Spleen (tissue), 11 donors: Measurements from ENCODE around the gene UNC79. TPM values are rescaled to one million over a fixed set of nuclear protein-coding genes. Genes with fewer than 3 reads are reported as not detected.

ENCODE experiments used
- DNase-seq: peaks from one replicate; pipeline ENCODE4 v3.0.0-alpha.2; 2020
- H3K27ac ChIP-seq, 8 donors: fragments of 200-600 bp; sonication (generic) in 7 of 8; 1 replicate in 4 of 8; 2 replicates in 4 of 8; pipeline versions ENCODE4 v1.5.0 to v1.8.0; 2016 to 2021; ENCODE audit warnings: inconsistent platforms in 4 of 8, mild to moderate bottlenecking in 4 of 8, moderate library complexity in 1 of 8
- H3K27me3 ChIP-seq, 7 donors: fragments of 200-600 bp; sonication (generic) in 6 of 7; replicated peaks in 1 of 7; 1 replicate in 4 of 7; 2 replicates in 3 of 7; pipeline versions ENCODE4 v1.5.0 to v1.8.0; 2016 to 2021; ENCODE audit warnings: inconsistent platforms in 3 of 7, mild to moderate bottlenecking in 1 of 7
- H3K36me3 ChIP-seq, 6 donors: fragments of 200-600 bp; sonication (generic) in 5 of 6; 1 replicate in 4 of 6; 2 replicates in 2 of 6; pipeline versions ENCODE4 v1.5.0 to v1.8.0; 2016 to 2021; ENCODE audit warnings: inconsistent platforms in 2 of 6
- H3K4me1 ChIP-seq, 6 donors: fragments of 200-600 bp; sonication (generic) in 5 of 6; 1 replicate in 3 of 6; 2 replicates in 3 of 6; pipeline versions ENCODE4 v1.5.0 to v1.8.0; 2016 to 2021; ENCODE audit warnings: inconsistent platforms in 3 of 6
- H3K4me3 ChIP-seq, 8 donors: fragments of 200-600 bp; sonication (generic) in 7 of 8; 1 replicate in 4 of 8; 2 replicates in 4 of 8; pipeline versions ENCODE4 v1.5.0 to v1.8.0; 2016 to 2021; ENCODE audit warnings: inconsistent platforms in 4 of 8, mild to moderate bottlenecking in 4 of 8, moderate library complexity in 2 of 8
- H3K9me3 ChIP-seq, 8 donors: fragments of 200-600 bp; sonication (generic) in 7 of 8; 1 replicate in 4 of 8; 2 replicates in 4 of 8; pipeline versions ENCODE4 v1.5.0 to v1.8.0; 2016 to 2021; ENCODE audit warnings: inconsistent platforms in 4 of 8
- POLR2A ChIP-seq, 3 donors: fragments of 450-650 bp; IDR thresholded peaks; one replicate each; pipeline ENCODE4 v1.5.1; 2017; ENCODE audit warnings: antibody characterized with exemption in 3 of 3, mild to moderate bottlenecking in 1 of 3
- POLR2AphosphoS5 ChIP-seq, 3 donors: sonication (generic); formaldehyde crosslinking; IDR thresholded peaks; one replicate each; pipeline ENCODE4 v1.5.1; 2017; ENCODE audit warnings: antibody characterized with exemption in 3 of 3
- WGBS, 5 donors: extraction: QIAGEN DNeasy Blood & Tissue Kit in 3 of 5; methylation state at CpG; one replicate each; pipeline versions ENCODE4 v1.1.5 to v1.1.7; 2013 to 2018; 5-methylcytosine and 5-hydroxymethylcytosine counted together
- intact Hi-C: fragments of 100-400 bp; cut with DNase I; formaldehyde crosslinking; loops from one replicate; pipeline ENCODE4 v1.15.0; 2023; ENCODE audit warnings: low total_unique reads
- polyA plus RNA-seq, 3 donors: library from polyadenylated mRNA; stranded (reverse); fragments of 200-250 nt; gene quantifications; one replicate each; pipeline ENCODE4 v1.2.1, GENCODE V29; 2013
- total RNA-seq, 7 donors: library from RNA; depleted of rRNA in 3 of 7; stranded (reverse); fragments of >200 nt in 3 of 7; fragmentation: NEBNext Ultra II Directional in 4 of 7; extraction: Animal tissue kit (Norgen Biotek cat#: 25700) in 4 of 7; gene quantifications; one replicate each; pipeline versions ENCODE4 v1.1.0 to v1.2.1, GENCODE V29; 2016 to 2021
- TF ChIP-seq, protein P1 (sequence below), 11 experiments: fragments of 200-600 bp in 7 of 11; fragments of 450-650 bp in 4 of 11; sonication (generic) in 4 of 11; IDR thresholded peaks in 8 of 11; conservative IDR thresholded peaks in 3 of 11; 1 replicate in 7 of 11; 2 replicates in 4 of 11; pipeline versions ENCODE4 v1.4.0 to v1.8.0; 2016 to 2021; ENCODE audit warnings: antibody characterized with exemption in 11 of 11, inconsistent platforms in 4 of 11, mild to moderate bottlenecking in 1 of 11
- donor health status: healthy with polysubstance abuse.
- donor health status: DM: no; HTN: no; CAD: no; lungs with moderate emphysema.
- donor health status: DM: no; HTN: no; CAD: no.
- donor health status: Bipolar disorder and iron deficiency.
- donor health status: healthy.
- donor health status: DM: no; HTN: no; CAD: no.
- donor health status: DM: yes; HTN: yes; CAD: no.

UNC79 gene
- total and polyA plus RNA-seq, 10 donors = 0.03 to 0.24 (median 0.08) TPM; not detected in 2

DNA sequence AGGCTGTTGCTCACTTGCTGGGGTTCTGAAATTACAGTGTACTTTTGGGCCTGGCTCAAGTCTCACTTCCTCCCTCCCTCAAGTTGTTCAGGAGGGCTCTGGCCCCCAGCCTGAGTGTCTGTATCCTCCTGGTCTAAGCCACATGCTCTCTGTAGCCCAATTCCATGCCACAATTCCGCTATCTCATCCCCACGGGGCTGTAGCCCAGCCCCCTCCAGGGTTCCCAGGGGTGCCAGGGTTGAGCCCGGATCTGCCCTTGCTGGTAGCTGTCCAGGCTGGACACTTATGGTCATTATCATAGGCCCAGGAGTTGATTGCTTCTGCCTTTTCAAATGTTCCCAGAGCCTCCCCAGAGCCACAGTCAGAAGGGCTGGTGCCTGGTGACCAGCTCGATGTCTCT, 292.3 kb downstream of the UNC79 start:
- no peaks in the 10 kb centered on the region for H3K9me3 ChIP-seq
- no peak for DNase-seq
- TF ChIP-seq, protein P1, sequence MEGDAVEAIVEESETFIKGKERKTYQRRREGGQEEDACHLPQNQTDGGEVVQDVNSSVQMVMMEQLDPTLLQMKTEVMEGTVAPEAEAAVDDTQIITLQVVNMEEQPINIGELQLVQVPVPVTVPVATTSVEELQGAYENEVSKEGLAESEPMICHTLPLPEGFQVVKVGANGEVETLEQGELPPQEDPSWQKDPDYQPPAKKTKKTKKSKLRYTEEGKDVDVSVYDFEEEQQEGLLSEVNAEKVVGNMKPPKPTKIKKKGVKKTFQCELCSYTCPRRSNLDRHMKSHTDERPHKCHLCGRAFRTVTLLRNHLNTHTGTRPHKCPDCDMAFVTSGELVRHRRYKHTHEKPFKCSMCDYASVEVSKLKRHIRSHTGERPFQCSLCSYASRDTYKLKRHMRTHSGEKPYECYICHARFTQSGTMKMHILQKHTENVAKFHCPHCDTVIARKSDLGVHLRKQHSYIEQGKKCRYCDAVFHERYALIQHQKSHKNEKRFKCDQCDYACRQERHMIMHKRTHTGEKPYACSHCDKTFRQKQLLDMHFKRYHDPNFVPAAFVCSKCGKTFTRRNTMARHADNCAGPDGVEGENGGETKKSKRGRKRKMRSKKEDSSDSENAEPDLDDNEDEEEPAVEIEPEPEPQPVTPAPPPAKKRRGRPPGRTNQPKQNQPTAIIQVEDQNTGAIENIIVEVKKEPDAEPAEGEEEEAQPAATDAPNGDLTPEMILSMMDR (IDR thresholded peaks at IDR 0.05 in 8 of 11, conservative IDR thresholded peaks at IDR 0.05 in 3 of 11) = no peak
- TF ChIP-seq POLR2AphosphoS5 (IDR thresholded peaks at IDR 0.05) (no peak), POLR2A (IDR thresholded peaks at IDR 0.05) (no peak)
- no peaks in the 10 kb centered on the region for H3K4me1 ChIP-seq
- 75 to 87% (median 86%) methylated on average over 4 of the region's 4 CpGs for WGBS, 5 donors
- peaks cover 0 to 11% (median 0%) of the 10 kb centered on the region in 7 donors for H3K27me3 ChIP-seq
- no peaks in the 10 kb centered on the region for H3K36me3 ChIP-seq
- no peak overlapping the region for H3K4me3 ChIP-seq
- intact Hi-C loops = no loop called here
- H3K27ac ChIP-seq = no peak overlapping the region

- Histone ChIP-seq H3K36me3 (no peaks in the 10 kb centered on the region), H3K4me3 (no peak overlapping the region), H3K4me1 (no peaks in the 10 kb centered on the region), H3K27ac (no peak overlapping the region), H3K27me3 (peaks cover 0 to 11% (median 0%) of the 10 kb centered on the region in 7 donors), H3K9me3 (no peaks in the 10 kb centered on the region)
- intact Hi-C loops = no loop called here
- 64 to 81% (median 76%) methylated on average over 16 to 21 of the region's 21 CpGs for WGBS, 5 donors
- TF ChIP-seq, protein P1 (IDR thresholded peaks at IDR 0.05 in 8 of 11, conservative IDR thresholded peaks at IDR 0.05 in 3 of 11) = no peak
- TF ChIP-seq POLR2A (IDR thresholded peaks at IDR 0.05) (no peak), POLR2AphosphoS5 (IDR thresholded peaks at IDR 0.05) (no peak)
- peak; percentile 61 for DNase-seq
Measured at GRCh38 chr14:93725002-93725582, 294.4 kb downstream of the UNC79 start.

- intact Hi-C loops = no loop called here
- no peaks in the 10 kb centered on the region for H3K36me3 ChIP-seq
- WGBS, 5 donors = 91 to 94% (median 91%) methylated on average over 2 to 9 of the region's 9 CpGs
Measured at GRCh38 chr14:93725993-93726392, 295.3 kb downstream of the UNC79 start.

GRCh38 chr14:93727039-93727740, 296.5 kb downstream of the UNC79 start:
- peak; percentile 64 for DNase-seq
- intact Hi-C loops = no loop called here
- no peaks in the 10 kb centered on the region for H3K4me1 ChIP-seq
- no peaks in the 10 kb centered on the region for H3K9me3 ChIP-seq
- H3K27me3 ChIP-seq = peaks cover 0 to 16% (median 0%) of the 10 kb centered on the region in 7 donors
- 77 to 86% (median 80%) methylated on average over 11 to 23 of the region's 23 CpGs for WGBS, 5 donors
- TF ChIP-seq POLR2AphosphoS5 (IDR thresholded peaks at IDR 0.05) (no peak), POLR2A (IDR thresholded peaks at IDR 0.05) (no peak)
- TF ChIP-seq, protein P1 (IDR thresholded peaks at IDR 0.05 in 8 of 11, conservative IDR thresholded peaks at IDR 0.05 in 3 of 11) = no peak
- H3K4me3 ChIP-seq = no peak overlapping the region
- H3K27ac ChIP-seq = no peak overlapping the region
- no peaks in the 10 kb centered on the region for H3K36me3 ChIP-seq

More at GRCh38 chr14:93725993-93726392, 295.3 kb downstream of the UNC79 start:
- H3K4me1 ChIP-seq = no peaks in the 10 kb centered on the region
- TF ChIP-seq POLR2AphosphoS5 (IDR thresholded peaks at IDR 0.05) = no peak
- TF ChIP-seq, protein P1 (IDR thresholded peaks at IDR 0.05 in 8 of 11, conservative IDR thresholded peaks at IDR 0.05 in 3 of 11) = no peak
- TF ChIP-seq POLR2A (IDR thresholded peaks at IDR 0.05) = no peak
- H3K9me3 ChIP-seq = no peaks in the 10 kb centered on the region
- H3K4me3 ChIP-seq = no peak overlapping the region
- H3K27me3 ChIP-seq = peaks cover 0 to 11% (median 0%) of the 10 kb centered on the region in 7 donors
- peak; percentile 64 for DNase-seq
- H3K27ac ChIP-seq = no peak overlapping the region
